Measurements from ENCODE around the gene CELF4.

Gene CELF4

DNA sequence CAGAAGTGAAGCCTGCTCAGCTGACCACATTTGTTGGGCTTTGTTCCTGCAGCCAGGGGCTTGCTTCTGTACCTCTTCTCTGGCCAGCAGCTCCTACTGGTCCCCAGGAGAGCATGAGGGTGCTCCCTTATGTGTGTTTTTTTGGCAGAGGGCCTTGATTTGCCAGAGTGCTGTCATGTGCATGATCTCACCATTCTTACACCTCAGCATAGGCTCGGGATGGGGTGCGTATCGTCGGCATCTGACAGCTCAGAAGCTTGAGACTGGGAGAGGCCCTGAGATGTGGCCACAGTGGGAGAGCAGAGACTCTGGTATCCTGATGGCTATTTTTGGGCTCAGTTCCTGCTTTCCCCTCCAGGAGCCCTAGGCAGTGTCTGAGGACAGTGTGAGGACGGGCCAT lies 71.2 kb downstream of the CELF4 start:
- no peak for DNase-seq (ENCODE audit: low read depth in 2 of 2)

DNA sequence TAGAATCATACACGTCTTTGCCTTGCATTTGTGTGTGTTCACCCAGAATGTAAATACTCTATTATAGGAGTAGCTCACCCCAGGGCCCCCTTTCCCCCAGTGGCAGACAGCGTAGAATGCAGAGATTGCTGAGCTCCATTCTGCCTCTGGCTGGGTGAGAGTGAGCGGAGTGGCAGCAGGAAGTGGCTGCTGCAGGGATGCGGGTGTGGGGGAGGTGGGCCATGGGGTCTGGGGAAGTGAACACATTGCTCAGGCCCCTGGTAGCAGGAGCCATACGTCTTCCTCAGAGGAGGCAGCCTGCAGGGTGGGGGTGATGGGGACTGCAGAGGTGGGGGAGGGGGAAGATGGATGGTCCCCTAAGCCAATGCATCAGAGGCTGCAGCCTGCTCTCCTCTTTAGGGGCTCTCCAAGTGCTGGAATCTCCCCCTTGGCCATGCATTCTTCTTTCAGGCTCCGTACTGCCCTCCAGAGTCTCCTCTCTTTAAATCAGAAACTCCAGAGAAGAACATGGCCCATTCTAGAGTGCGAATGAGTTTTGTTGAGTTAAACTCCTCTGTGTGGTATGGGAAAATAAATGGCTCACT lies 72.2 kb downstream of the CELF4 start:
- no peak for DNase-seq (ENCODE audit: low read depth in 2 of 2)

DNA sequence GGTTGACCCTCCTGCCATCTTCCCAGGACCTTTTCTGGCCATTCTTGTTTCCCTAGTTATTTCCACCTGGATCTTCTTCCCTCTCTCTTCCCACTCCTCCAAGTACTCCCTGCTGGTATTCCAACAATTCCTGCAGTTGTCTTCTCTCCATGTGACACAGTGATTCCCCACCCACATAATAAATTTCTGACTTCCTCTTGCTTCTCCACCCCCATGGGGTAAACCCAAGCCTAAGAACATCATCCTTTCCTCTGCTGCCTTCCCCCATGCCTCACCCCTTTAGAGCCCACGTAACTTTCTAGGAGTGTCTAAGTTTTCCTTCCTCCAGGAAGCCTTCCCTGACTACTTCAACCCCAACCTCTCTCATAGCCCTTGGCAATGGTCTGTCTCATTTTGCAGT lies 72.6 kb downstream of the CELF4 start:
- DNase-seq (ENCODE audit: low read depth in 2 of 2), result no peak

DNA sequence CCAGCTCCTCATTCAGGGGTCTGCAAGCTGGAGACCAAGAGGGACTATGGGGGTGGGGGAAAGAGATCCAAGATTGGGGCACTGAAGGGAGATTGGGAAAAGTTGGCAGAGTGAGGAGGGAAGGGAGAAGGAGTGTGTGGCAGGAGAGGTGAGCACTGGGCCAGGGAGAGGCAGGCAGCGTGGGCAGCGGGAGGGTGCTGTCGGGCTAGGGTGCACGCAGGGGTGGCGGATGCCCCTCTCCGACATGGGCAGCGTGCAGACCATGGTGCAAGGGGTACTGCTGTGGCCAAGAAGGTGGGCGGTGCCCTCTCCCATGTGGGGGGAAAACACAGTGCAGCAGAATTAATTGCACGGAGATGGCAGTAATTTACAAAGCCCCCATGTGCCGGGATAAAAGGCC lies 74.1 kb downstream of the CELF4 start:
- no peak for DNase-seq (ENCODE audit: low read depth in 2 of 2)

DNA sequence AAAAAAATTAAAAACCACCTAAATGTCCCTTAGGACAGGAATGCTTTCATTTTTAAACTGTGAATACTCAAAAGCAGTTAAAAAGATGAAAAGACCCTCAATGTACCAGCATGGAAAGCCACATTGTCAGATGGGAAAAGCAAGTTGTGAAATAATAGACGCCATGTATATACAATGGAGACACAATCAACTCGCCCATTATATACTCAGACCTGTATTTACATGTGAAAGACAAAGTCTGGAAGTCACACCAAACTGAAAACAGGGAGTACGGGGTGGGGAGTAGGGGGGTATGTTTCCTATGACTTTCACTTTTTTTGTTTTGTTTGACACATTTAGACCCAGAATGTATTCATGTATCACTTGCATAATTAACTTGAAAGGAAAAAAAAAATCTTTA lies 75.6 kb downstream of the CELF4 start:
- DNase-seq (ENCODE audit: low read depth in 2 of 2), result no peak

DNA sequence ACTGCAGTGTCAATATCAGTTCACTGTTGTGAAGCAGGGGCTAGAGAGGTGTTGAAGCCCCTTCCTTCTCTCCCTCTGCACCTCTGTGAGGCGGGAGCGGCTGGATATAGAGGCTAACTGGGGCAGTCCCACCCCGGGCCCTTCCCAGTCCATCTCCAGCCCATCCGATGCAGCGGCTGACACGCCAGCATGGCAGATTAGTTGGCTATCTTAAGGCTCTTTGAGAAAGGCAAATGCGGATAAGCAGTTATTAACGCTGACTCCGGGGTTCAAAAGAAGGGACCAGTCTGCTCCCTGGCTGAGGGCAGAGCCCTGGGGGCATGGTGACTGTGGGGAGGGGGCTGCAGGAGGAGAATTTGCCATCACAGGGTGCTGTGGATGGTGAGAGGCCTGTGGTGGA lies 76.6 kb downstream of the CELF4 start:
- DNase-seq (ENCODE audit: low read depth in 2 of 2), result no peak

DNA sequence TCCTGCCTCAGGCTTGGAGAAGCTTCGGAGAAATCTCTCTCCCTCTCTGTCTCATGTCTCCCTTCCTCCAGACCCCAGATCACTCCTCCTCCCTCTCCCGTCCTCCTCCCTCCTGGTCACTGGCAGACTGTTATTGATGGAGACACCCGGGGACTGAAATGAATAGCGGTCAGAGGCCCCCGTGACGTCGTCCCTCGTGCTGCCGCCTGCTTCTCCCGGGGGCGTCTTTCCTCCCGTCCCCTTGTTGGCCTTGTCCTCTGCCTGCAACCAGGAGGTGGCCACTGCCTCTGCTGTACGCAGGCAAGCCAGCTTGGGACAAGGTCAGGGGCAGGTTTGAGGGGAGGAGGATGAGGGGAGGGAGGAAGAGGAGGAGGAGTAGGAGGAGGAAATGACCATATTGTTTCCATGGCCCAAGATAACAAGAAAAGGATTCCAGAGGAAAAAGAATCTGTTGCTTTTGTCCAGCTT lies 78.2 kb downstream of the CELF4 start:
- no peak for DNase-seq (ENCODE audit: low read depth in 2 of 2)

DNA sequence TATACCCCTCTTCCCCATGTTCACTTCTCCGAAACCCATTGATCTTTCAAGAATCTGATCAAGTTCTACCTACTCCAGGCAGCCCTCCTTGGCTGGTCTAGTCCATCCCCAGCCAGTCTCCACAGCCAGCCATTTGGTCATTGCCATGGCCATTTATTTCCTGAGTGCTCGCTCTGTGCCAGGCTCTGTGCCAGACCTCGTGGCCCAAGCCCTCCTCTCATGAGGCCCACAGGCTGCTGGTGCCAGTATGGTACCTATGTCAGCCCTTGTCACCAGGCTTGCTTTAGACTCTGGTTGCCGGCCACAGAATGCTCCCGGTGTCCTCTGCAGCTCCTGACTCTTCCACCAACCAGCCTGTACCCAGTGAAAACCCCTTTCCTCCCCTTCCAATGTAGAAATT lies 78.8 kb downstream of the CELF4 start:
- DNase-seq (ENCODE audit: low read depth in 2 of 2), result no peak

DNA sequence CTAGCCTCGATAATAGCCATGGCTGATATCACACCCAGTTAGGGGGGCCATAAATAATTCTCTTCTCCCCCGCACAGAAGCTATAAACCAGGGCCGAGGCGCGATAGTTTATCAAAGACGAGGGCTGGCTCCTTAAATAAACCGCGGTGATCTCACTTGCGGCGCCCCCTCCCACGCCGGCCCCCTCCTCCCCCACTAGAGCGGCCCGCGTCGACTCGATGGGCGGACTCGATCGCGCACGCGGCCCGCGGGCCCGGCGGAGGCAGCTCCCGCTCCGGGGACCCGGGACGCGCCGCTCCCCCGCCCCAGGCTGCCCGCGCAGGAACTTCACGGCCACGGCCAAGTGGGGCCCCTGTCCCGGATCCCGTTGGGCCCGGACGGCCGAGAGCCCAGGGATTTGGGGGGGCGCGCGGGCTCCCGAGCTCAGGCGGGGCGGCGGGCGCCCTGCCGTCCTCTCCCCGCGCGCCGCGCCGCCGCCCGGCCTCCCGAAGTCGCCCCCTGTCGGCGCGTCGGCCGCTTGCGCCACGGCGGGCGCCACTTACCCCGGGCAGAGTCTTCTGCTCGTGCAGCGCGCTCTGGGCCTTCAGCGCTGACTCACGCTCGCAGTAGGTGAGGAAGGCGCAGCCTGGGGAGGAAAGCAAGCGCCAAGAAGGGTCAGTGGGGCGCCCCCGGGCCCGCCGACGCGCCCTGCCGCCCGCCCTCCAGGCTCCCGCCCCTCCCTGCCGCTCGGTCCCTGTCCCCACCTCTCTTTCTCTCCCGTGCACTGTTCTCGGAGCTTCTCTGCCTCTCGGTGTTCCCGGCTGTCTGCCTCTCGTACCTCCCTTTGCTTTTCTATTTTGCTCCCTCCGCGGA lies 80.4 kb downstream of the CELF4 start:
- peak in 1 of 2 donors; percentile 10 for DNase-seq (ENCODE audit: low read depth in 2 of 2)

DNA sequence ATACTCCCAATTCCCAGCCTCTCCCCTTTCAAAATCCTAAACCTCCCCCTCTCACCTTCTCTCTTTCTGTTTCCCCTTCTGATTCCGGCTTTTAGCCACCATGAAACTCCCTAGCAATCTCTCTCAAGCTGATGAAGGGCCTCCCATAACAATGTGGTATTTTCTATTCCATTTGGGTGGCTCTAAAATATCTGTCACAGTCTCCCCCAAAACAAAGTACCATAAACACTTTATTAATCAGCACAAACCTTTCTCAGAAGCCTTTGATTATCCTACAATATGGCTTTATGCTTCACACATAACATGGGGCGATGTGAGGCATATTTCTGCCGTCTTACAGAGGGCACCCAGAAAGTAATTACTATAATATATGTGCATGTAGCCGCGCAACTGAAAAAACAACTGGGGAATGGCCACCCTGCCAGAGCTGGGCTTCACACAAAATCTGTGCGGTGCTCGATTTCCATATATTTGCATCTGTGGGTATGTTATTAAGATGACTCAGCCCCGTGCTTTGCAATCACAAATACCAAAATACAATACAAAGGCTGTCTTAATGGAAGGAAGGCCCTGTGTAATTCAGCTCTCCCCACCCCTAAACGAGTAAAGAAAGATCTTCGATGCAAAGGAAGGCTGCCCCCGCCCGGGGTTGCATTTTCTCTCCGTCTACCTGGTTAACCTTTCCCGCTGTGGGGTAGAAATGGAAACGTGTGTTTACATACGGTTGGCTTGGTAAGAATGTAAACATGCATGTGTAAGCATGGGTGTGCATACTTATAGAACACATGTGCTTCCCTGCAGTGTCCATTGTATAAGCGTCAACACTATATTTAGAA lies 81.4 kb downstream of the CELF4 start:
- DNase-seq (ENCODE audit: low read depth in 2 of 2), result no peak

DNA sequence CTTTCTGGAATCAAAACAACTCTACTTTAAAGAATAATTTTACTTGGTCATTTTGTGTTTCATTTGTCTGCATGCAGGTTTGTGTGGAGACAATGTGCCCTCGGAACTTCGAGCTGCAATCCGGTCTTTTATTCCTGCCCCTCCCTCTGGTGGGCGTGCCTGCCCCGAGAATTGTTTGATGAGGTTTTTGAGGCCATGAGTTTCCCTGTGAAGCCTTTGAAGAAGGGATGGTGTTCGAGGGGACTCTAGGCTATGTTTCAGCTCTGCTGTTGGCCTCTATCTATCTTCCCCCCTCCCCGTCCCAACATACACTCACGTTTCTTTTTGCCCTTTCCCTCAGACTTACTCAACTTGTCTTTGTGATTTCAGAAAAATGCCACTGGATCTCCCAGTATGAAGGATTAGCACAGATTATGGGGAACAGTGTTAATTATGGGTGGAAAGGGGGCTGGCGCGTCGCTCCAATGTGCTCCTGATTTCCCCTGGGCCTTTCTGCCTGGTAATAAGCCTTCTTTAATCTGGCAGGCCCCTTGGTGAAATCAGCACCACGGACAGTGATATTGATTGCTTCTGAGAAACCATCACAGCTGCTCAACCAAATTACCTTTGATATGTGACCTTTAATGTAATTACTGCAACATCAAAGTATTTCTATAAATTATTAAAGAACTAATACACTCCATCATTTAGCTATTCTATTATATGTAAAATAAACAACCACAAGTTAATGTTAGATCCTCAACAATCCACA lies 82.2 kb downstream of the CELF4 start:
- no peak for DNase-seq (ENCODE audit: low read depth in 2 of 2)

DNA sequence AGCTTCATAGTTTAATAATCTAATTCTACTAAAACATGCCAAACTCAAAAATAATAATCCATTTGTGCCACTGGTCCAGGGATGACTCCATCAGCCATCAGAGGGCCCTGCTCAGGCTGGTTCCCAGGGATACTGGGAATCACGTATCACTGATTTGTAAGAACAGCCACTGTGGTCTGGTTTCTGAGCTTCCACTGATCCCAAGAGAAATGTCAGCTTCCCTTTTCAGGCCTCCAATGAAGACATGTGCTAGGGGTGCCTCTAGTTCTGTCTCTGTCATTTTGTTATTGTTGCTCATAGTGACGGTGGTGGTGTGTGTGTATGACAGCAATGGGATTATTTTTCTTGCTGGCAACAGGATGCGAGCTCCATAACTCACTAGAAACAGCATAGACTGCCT lies 83.2 kb downstream of the CELF4 start:
- no peak for DNase-seq (ENCODE audit: low read depth in 2 of 2)

DNA sequence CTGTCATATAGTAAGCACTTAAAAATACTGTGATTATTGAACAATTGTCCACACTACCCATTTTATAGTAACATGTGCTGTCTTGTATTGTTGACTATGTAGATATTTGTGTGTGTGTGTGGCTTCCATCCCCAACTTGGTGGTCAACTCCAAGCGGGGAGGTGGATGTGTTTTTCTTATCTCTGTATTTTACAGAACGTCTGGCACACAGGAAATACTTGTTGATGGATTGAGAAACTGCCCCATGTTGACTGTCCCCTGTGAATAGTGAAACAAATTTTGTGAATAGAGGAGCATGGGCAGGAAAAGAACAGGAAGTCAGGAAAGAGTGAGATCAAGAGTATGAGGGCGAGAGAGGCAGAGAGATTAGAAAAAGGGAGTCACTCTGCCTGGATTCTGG lies 83.6 kb downstream of the CELF4 start:
- no peak for DNase-seq (ENCODE audit: low read depth in 2 of 2)

DNA sequence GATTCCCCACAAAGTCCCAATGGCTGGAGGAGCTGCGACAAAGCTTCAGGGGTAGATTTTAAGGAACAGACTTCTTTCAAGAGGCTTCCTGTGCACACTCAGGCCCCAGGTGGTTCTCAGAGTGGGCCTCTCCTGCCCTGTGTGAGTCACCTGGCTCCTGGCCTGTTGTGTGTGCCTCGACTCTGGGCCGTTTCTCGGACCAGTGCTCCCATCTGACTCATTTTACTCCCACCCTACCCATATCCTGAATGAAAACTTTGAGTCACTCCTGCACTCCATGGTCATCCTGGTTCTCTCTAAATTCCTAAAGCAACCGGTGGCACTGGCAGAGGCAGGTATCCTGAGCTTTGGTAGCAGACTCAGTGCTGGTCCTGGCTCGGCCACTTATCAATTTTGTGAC lies 84.1 kb downstream of the CELF4 start:
- DNase-seq (ENCODE audit: low read depth in 2 of 2), result no peak

DNA sequence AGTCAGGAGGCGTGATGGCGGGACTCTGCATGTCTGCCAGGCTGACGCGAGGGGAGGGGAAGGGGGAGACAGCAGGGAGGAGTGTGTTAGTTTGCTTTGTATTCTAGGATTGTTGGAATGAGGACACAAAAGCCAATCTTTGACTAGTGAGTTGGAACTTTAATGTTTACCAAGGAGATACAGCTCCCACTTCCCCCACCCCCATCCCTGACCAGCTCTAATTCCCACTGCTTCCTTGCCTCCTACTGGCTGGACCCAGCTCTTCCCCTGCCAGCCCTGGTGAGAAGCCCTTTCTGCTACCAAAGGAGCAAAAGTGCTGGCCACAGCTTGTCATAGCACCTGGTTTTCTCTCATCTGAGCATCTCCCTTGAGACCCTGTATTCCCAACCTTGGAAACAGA lies 84.5 kb downstream of the CELF4 start:
- no peak for DNase-seq (ENCODE audit: low read depth in 2 of 2)

DNA sequence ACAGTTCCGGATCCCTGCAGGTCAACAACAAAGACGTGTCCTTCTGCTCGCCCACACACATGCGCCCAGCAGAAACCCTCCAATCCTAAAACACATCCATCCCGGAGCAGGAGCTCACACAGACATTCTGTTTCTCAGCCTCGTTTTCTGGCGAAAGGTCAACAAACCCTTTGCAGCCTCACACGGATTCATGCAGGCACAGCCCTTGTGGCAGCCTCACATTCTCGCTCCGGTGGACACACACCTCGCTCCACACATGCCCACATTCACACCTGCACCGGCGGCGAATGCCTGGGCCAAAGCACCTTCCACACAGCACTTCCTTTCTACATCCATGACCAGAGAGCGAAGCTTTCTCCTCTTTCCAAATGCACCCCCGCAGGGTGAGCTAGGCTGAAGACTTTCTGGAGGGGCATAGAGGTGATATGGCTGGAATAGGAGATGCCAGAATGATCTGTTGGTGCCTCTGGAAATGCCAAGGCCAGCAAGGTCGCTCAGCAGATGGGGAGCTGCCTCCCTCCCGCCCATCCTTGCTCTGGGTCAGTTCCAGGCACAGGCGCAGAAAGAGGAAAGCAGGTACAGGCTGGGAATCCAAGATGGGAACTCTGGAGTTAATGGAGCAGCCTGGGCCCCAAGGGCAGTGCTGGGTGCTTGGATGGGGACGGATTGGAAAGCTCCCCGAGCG lies 88.8 kb downstream of the CELF4 start:
- no peak for DNase-seq (ENCODE audit: low read depth in 2 of 2)

DNA sequence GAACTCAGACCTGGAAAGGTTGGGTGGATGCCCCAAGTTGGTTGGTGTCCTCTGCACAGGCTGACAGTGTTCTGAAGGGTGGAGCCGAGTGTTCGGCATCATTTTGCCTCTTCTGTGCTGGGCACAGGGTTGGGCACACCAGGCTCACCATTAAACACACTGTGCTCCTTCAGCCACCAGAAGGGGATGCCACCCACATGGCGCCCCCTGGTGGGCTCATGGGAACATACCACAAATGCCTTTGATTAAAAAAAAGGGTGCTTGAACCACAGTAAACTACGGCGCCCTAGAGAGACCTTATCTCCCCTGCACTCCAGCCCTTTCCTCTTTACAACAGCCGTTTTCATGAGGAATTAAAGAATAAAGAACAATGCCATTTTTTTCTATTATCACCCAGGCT lies 89.4 kb downstream of the CELF4 start:
- DNase-seq (ENCODE audit: low read depth in 2 of 2), result no peak

DNA sequence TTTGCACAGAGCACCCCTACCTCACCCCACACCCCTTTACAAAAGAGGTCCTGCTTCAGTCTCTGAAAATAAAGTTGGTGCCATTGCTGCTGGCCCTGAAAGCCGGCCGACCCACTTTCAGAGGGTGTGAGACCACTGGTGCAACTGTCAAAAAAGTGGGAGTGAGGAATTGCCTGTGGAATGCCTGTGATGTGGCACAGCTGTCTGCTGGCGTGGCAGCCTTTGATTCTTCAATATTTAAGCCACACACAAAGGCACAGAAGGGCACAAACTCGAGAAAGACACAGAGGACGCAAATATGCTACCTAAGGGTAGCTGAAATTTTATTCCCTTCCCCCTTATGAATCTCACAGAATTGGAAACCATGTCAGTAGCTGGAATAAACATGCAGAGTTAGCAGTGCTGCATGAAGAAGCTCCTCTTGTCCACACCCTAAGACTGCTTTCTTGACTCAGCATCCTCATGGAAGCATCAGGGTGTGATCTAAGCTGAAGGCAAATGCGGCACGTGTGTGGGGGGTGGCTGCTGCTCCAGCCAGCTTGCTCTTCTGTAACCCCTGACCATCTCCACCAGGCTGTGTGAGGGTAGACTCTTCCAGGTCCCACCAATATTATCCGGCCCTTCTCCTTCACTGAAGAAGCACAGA lies 92.3 kb downstream of the CELF4 start:
- DNase-seq (ENCODE audit: low read depth in 2 of 2), result no peak

DNA sequence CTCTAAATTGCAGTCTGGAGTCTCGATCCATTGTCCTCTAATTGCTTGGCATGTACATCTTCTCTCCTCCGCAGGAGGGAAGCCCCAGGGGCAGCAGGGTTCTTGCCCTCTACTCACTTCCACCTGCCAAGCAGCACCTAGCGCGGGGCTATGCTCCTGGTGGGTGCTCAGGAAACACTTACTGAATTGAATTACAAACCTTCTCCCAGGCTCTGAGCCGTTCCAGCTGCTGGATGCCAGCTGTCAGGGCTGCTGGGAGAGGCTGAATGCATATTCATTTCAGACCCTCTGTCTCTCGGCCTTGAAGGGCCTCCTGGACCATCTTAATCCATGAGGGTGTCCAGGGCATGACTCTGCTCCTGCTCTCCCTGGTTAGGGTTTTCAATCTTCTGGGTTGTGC lies 94.0 kb downstream of the CELF4 start:
- DNase-seq (ENCODE audit: low read depth in 2 of 2), result no peak

DNA sequence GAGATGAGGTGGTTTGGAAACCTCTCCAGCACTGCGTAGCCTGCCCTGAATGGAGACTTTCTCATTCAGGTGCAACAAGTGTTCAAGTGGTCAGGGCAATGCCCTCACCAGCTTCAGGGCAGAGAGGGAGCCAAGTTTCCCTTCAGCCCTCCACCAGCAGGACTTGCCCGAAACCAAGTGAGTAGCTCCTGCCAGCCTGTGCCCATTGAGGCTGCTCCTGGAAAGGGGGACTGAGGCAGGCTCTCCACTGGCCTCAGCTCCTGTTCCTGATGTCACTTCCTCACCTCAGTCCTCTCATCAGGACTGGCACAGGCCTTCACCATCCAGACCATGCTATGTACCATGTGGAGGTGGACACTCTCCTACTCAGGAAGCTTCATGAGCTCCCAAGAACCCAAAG lies 94.6 kb downstream of the CELF4 start:
- DNase-seq (ENCODE audit: low read depth in 2 of 2), result no peak
